IMR-90 (cell line): ENCODE data around the gene ATP6V1F. TPM values are rescaled to one million over a fixed set of nuclear protein-coding genes. Genes with fewer than 3 reads are reported as not detected.
A peak's percentile ranks its signal among the peaks of the same experiment; 100 is the strongest.

Source experiments
- ATAC-seq: fragments of 200-7000 bp; cut with Tn5 transposase; 2 replicates; pipeline ENCODE4 v1.9.1; 2020; ENCODE audit warnings: low read depth, mild to moderate bottlenecking, moderate library complexity
- BruUV-seq: library from RNA; stranded (reverse); fragments of 400-500 nt; replicated peaks from 2 replicates; lab custom pipeline; 2021; lab: Mats Ljungman, UMichigan
- CTCF ChIA-PET: fragments of 300-600 bp; formaldehyde crosslinking; extraction: SDS; loops from one replicate; lab custom pipeline; 2021; ENCODE audit warnings: antibody characterized with exemption; lab: Yijun Ruan, JAX
- POLR2A ChIA-PET: fragments of 300-600 bp; sonication (Branson Sonifier 250); formaldehyde crosslinking; loops from one replicate; lab custom pipeline; 2022; ENCODE audit warnings: antibody characterized with exemption; ENCODE audit not compliant: unreplicated experiment; lab: Charles Lee
- DNase-seq: peaks from one replicate; pipeline ENCODE4 v3.0.0; 2013
- H2AFZ ChIP-seq: replicated peaks from 2 replicates; pipeline ENCODE3; 2013; ENCODE audit warnings: low read length, mild to moderate bottlenecking; ENCODE audit not compliant: poor library complexity
- H2AK5ac ChIP-seq: 2 replicates; pipeline ENCODE4 v1.6.1; 2013; ENCODE audit warnings: low read depth, low read length, inconsistent platforms
- H2AK9ac ChIP-seq: replicated peaks from 2 replicates; pipeline ENCODE3; 2013; ENCODE audit warnings: mild to moderate bottlenecking, low read depth, low read length, moderate library complexity; ENCODE audit not compliant: poor library complexity
- H2BK120ac ChIP-seq: 2 replicates; pipeline ENCODE4 v1.6.1; 2013; ENCODE audit warnings: low read depth, low read length, inconsistent platforms
- H2BK15ac ChIP-seq: 3 replicates; pipeline ENCODE4 v1.6.1; 2013; ENCODE audit warnings: low read depth, low read length, inconsistent platforms
- H2BK20ac ChIP-seq: 2 replicates; pipeline ENCODE4 v1.6.1; 2013; ENCODE audit warnings: low read depth, mild to moderate bottlenecking, inconsistent platforms, low read length, moderate library complexity
- H2BK5ac ChIP-seq: 2 replicates; pipeline ENCODE4 v1.6.1; 2013; ENCODE audit warnings: mild to moderate bottlenecking, low read depth, low read length, inconsistent platforms; ENCODE audit not compliant: poor library complexity, severe bottlenecking
- H3K14ac ChIP-seq: replicated peaks from 2 replicates; pipeline ENCODE4 v1.6.1; 2013; ENCODE audit warnings: low read depth, low read length, inconsistent platforms
- H3K18ac ChIP-seq: 2 replicates; pipeline ENCODE4 v1.6.1; 2013; ENCODE audit warnings: low read depth, low read length, control low read depth
- H3K23ac ChIP-seq: 2 replicates; pipeline ENCODE4 v1.6.1; 2013; ENCODE audit warnings: low read depth, low read length, inconsistent platforms
- H3K27ac ChIP-seq: 2 replicates; pipeline ENCODE4 v1.5.1; 2013; ENCODE audit warnings: mild to moderate bottlenecking, control low read depth, low read length; ENCODE audit not compliant: insufficient read depth
- H3K27me3 ChIP-seq: 2 replicates; pipeline ENCODE4 v1.6.1; 2013; ENCODE audit warnings: low read length; ENCODE audit not compliant: control insufficient read depth, insufficient read depth
- H3K36me3 ChIP-seq: 2 replicates; pipeline ENCODE4 v1.6.1; 2013; ENCODE audit warnings: low read length, mixed read lengths; ENCODE audit not compliant: control insufficient read depth, insufficient read depth
- H3K4ac ChIP-seq: 2 replicates; pipeline ENCODE4 v1.6.1; 2013; ENCODE audit warnings: low read depth, low read length, inconsistent platforms
- H3K4me1 ChIP-seq: 2 replicates; pipeline ENCODE4 v1.6.1; 2013; ENCODE audit warnings: low read length, mixed read lengths; ENCODE audit not compliant: control insufficient read depth, insufficient read depth
- H3K4me2 ChIP-seq: 2 replicates; pipeline ENCODE4 v1.6.1; 2013; ENCODE audit warnings: low read depth, mild to moderate bottlenecking, control low read depth, low read length, moderate library complexity
- H3K4me3 ChIP-seq: 2 replicates; pipeline ENCODE4 v1.5.1; 2013; ENCODE audit warnings: low read depth, mild to moderate bottlenecking, control low read depth, low read length, moderate library complexity; ENCODE audit not compliant: insufficient read depth
- H3K56ac ChIP-seq: 2 replicates; pipeline ENCODE4 v1.6.1; 2013; ENCODE audit warnings: low read length, inconsistent platforms; ENCODE audit not compliant: insufficient read depth; ENCODE audit errors: extremely low read depth
- H3K79me1 ChIP-seq, 2 experiments: 2 replicates each; pipeline ENCODE4 v1.6.1; 2013; ENCODE audit warnings: low read length in 2 of 2, inconsistent platforms in 1 of 2, low read depth in 1 of 2
- H3K9ac ChIP-seq: 2 replicates; pipeline ENCODE4 v1.6.1; 2013; ENCODE audit warnings: low read depth, low read length, control low read depth
- H3K9me1 ChIP-seq: 2 replicates; pipeline ENCODE4 v1.6.1; 2013; ENCODE audit warnings: low read length, inconsistent platforms; ENCODE audit not compliant: insufficient read depth
- H3K9me3 ChIP-seq: 2 replicates; pipeline ENCODE4 v1.6.1; 2013; ENCODE audit warnings: low read length; ENCODE audit not compliant: control insufficient read depth, insufficient read depth
- H4K20me1 ChIP-seq: 2 replicates; pipeline ENCODE4 v1.6.1; 2013; ENCODE audit warnings: low read length, inconsistent platforms; ENCODE audit not compliant: insufficient read depth
- H4K5ac ChIP-seq: 2 replicates; pipeline ENCODE4 v1.6.1; 2013; ENCODE audit warnings: mild to moderate bottlenecking, low read depth, low read length, control low read depth
- H4K8ac ChIP-seq, 2 experiments: 2 replicates each; pipeline ENCODE4 v1.6.1; 2013; ENCODE audit warnings: low read depth in 2 of 2, low read length in 2 of 2, control low read depth in 1 of 2, inconsistent platforms in 1 of 2
- H4K91ac ChIP-seq: 2 replicates; pipeline ENCODE4 v1.6.1; 2013; ENCODE audit warnings: low read depth, low read length, inconsistent platforms; ENCODE audit not compliant: insufficient read depth
- CEBPB ChIP-seq: IDR thresholded peaks from 2 replicates; pipeline ENCODE4 v1.6.1; 2012; ENCODE audit warnings: low read depth, low read length, improper control_type of control experiment
- FOS ChIP-seq: fragments of 150-350 bp; IDR thresholded peaks from 2 replicates; pipeline ENCODE4 v1.6.1; 2016; ENCODE audit warnings: low read depth, low read length
- MAZ ChIP-seq: IDR thresholded peaks from 2 replicates; pipeline ENCODE4 v1.6.1; 2012; ENCODE audit warnings: low read depth, mild to moderate bottlenecking, low read length, improper control_type of control experiment, moderate library complexity, borderline replicate concordance
- POLR2A ChIP-seq: IDR thresholded peaks from 2 replicates; pipeline ENCODE4 v1.6.1; 2012; ENCODE audit warnings: mild to moderate bottlenecking, low read depth, low read length
- RAD21 ChIP-seq: IDR thresholded peaks from 2 replicates; pipeline ENCODE4 v1.6.1; 2012; ENCODE audit warnings: low read length, improper control_type of control experiment
- RFX5 ChIP-seq: IDR thresholded peaks from 2 replicates; pipeline ENCODE4 v1.8.0; 2012; ENCODE audit warnings: low read depth, mild to moderate bottlenecking, low read length, moderate library complexity
- WGBS, 2 experiments: methylation state at CpG; one replicate each; pipeline versions ENCODE4 v1.1.5 to v1.1.7; 2013; ENCODE audit warnings: missing lambda C conversion rate in 2 of 2; ENCODE audit not compliant: insufficient read length in 1 of 2; ENCODE audit errors: extremely low coverage in 2 of 2; 5-methylcytosine and 5-hydroxymethylcytosine counted together
- dilution Hi-C: fragments of 300-500 bp; cut with HindIII; formaldehyde crosslinking; loops from one replicate; pipeline ENCODE4 v1.14.3; 2018; ENCODE audit warnings: low sequenced_read_pairs; ENCODE audit not compliant: unreplicated experiment
- in situ Hi-C: fragments of 300-500 bp; cut with MboI; formaldehyde crosslinking; loops from 3 replicates; pipeline ENCODE4 v1.14.3; 2019; ENCODE audit warnings: low sequenced_read_pairs, inconsistent platforms, mixed read lengths
- intact Hi-C: fragments of 100-400 bp; cut with micrococcal nuclease; formaldehyde crosslinking; loops from 2 replicates; pipeline ENCODE4 v1.10.0; 2022
- polyA plus RNA-seq, 3 experiments: library from polyadenylated mRNA; depleted of rRNA; stranded (reverse); fragments of >200 nt; gene quantifications; 2 replicates each; pipeline ENCODE4 v1.2.3, GENCODE V29; 2012; ENCODE audit warnings: low replicate concordance in 1 of 3
- total RNA-seq: library from RNA; depleted of rRNA; stranded (reverse); fragments of >200 nt; gene quantifications from 2 replicates; pipeline ENCODE4 v1.2.3, GENCODE V29; 2012
- TF ChIP-seq, protein P1 (sequence below): conservative IDR thresholded peaks from 2 replicates; pipeline ENCODE4 v1.5.1; 2012; ENCODE audit warnings: mild to moderate bottlenecking, low read depth, low read length, improper control_type of control experiment

The ATP6V1F gene
- total and polyA plus RNA-seq, 2 of the 4 experiments (the other 2 are of a cell fraction) = 104 to 321 TPM

DNA sequence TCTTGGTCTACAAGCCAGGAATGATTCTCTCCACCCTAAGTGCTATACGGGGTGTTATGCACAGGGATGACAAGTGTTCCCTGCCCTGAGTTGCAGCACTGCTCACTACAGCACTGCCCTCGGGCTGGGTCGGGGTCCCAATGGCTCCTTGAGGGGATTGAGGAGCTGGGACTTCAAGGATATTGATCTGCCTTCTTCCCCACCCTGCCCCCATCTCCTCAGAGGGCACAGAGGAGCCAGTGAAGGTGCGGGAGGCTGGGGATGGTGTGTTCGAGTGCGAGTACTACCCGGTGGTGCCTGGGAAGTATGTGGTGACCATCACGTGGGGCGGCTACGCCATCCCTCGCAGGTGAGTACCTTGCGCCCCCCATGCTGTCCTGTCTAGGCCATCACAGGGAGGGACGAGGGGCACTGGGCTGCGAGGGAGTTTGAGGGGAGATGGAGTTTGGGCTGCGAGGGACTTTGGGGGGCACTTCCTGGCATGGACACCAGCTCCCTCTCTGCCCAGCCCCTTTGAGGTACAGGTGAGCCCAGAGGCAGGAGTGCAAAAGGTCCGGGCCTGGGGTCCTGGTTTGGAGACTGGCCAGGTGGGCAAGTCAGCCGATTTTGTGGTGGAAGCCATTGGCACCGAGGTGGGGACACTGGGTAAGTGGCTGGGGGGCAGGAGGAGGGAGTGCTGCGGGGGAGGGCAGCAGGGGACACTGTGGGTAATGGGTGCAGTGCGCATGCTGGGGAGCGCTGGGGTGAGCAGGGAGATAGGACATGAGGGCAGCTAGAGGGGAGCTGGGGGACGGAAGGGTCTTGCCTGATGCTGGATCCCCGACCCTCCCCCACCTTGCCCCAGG lies 22.1 kb upstream of the ATP6V1F start:
- H2BK20ac ChIP-seq = no peak overlapping the region
- peaks cover 32 to 92% of the 10 kb centered on the region in 2 experiments for H3K79me1 ChIP-seq
- H2AK9ac ChIP-seq = peak overlapping the region; percentile 48
- H3K27ac ChIP-seq = no peak overlapping the region; the same call in 1 of the 2 replicates
- H2BK120ac ChIP-seq = no peak overlapping the region
- no peaks in the 10 kb centered on the region; the same call in 1 of the 2 replicates for H3K9me1 ChIP-seq
- no peak overlapping the region for H2BK5ac ChIP-seq
- peaks cover 14% of the 10 kb centered on the region for H3K4me1 ChIP-seq
- H3K56ac ChIP-seq = no peak overlapping the region
- no TSS peak for BruUV-seq
- intact Hi-C loops (no loop called here), in situ Hi-C loops (no loop called here), dilution Hi-C loops (no loop called here)
- peaks cover 97% of the 10 kb centered on the region for H3K36me3 ChIP-seq
- H2BK15ac ChIP-seq = no peak overlapping the region
- peaks cover 99% of the 10 kb centered on the region for H4K20me1 ChIP-seq
- no peak for DNase-seq
- no peak overlapping the region for H3K18ac ChIP-seq
- H3K23ac ChIP-seq = no peak overlapping the region
- H3K27me3 ChIP-seq = no peaks in the 10 kb centered on the region
- POLR2A ChIA-PET = no interaction called here
- no peak overlapping the region for H3K4me3 ChIP-seq
- H3K4ac ChIP-seq = no peak overlapping the region
- no peaks in the 10 kb centered on the region for H3K9me3 ChIP-seq
- no peak overlapping the region for H4K8ac ChIP-seq
- no peak for ATAC-seq
- TF ChIP-seq FOS (no peak), RAD21 (no peak), POLR2A (no peak), RFX5 (no peak), MAZ (no peak), CEBPB (no peak)
- TF ChIP-seq, protein P1, sequence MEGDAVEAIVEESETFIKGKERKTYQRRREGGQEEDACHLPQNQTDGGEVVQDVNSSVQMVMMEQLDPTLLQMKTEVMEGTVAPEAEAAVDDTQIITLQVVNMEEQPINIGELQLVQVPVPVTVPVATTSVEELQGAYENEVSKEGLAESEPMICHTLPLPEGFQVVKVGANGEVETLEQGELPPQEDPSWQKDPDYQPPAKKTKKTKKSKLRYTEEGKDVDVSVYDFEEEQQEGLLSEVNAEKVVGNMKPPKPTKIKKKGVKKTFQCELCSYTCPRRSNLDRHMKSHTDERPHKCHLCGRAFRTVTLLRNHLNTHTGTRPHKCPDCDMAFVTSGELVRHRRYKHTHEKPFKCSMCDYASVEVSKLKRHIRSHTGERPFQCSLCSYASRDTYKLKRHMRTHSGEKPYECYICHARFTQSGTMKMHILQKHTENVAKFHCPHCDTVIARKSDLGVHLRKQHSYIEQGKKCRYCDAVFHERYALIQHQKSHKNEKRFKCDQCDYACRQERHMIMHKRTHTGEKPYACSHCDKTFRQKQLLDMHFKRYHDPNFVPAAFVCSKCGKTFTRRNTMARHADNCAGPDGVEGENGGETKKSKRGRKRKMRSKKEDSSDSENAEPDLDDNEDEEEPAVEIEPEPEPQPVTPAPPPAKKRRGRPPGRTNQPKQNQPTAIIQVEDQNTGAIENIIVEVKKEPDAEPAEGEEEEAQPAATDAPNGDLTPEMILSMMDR = no peak
- CTCF ChIA-PET = no interaction called here
- H4K5ac ChIP-seq = no peak overlapping the region
- no peak overlapping the region for H3K9ac ChIP-seq
- no peak overlapping the region for H3K4me2 ChIP-seq
- no peak overlapping the region for H4K91ac ChIP-seq
- H3K14ac ChIP-seq = no peak overlapping the region
- no CpG with 5 or more reads among the region's 23 CpGs for WGBS, 2 experiments
- H2AFZ ChIP-seq = no peak overlapping the region
- no peak overlapping the region for H2AK5ac ChIP-seq
